ENCODE results near the gene PTGDS.

The PTGDS gene

DNA sequence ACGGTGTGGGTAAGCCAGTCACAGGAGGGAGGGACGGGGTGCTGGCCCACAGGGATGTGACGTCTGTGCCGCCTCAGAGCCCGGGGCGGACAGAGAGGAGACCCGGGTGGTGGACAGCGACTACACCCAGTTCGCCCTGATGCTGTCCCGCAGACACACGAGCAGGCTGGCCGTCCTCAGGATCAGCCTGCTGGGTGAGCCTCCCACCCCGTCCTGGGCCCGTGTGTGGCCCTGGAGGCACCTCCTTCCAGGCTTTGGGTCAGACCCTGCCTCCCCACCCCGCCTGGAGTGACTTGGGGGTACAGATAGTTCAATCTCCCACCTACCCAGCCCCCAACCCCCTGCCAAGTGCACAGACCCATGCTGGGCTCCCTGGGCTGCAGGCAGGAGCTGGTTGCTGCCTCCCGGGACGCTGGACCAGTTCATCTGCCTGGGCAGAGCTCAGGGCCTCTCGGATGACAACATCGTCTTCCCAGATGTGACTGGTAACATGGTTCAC, 23.5 kb upstream of the PTGDS start:
- Histone ChIP-seq H3K4me2 (ENCODE audit: insufficient read depth, low read length) (no peak overlapping the region), H3K36me3 (ENCODE audit: insufficient read depth, low read length) (no peaks in the 10 kb centered on the region), H3K4me1 (ENCODE audit: insufficient read depth, low read length) (peaks cover 17% of the 10 kb centered on the region), H4K20me1 (ENCODE audit: insufficient read depth, low read length) (no peaks in the 10 kb centered on the region), H3K9ac (ENCODE audit: low read depth, low read length) (no peak overlapping the region), H3K4me3 (ENCODE audit: low read depth in 1 of 2, low read length in 2 of 2) (no peak overlapping the region), H3K79me2 (ENCODE audit: insufficient read depth, low read length) (no peaks in the 10 kb centered on the region), H3K27ac (ENCODE audit: low read length) (no peak overlapping the region), H3K9me3 (ENCODE audit: insufficient read depth, low read length, severe bottlenecking) (no peaks in the 10 kb centered on the region), H3K27me3 (ENCODE audit: insufficient read depth, low read length, poor library complexity) (no peaks in the 10 kb centered on the region), H2AFZ (ENCODE audit: low read depth, low read length) (no peak overlapping the region)
- no peak for TF ChIP-seq EZH2 (IDR thresholded peaks at IDR 0.05; ENCODE audit: borderline replicate concordance, low read depth, low read length, severe bottlenecking)
- TF ChIP-seq, protein P1, sequence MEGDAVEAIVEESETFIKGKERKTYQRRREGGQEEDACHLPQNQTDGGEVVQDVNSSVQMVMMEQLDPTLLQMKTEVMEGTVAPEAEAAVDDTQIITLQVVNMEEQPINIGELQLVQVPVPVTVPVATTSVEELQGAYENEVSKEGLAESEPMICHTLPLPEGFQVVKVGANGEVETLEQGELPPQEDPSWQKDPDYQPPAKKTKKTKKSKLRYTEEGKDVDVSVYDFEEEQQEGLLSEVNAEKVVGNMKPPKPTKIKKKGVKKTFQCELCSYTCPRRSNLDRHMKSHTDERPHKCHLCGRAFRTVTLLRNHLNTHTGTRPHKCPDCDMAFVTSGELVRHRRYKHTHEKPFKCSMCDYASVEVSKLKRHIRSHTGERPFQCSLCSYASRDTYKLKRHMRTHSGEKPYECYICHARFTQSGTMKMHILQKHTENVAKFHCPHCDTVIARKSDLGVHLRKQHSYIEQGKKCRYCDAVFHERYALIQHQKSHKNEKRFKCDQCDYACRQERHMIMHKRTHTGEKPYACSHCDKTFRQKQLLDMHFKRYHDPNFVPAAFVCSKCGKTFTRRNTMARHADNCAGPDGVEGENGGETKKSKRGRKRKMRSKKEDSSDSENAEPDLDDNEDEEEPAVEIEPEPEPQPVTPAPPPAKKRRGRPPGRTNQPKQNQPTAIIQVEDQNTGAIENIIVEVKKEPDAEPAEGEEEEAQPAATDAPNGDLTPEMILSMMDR (IDR thresholded peaks at IDR 0.05; ENCODE audit: borderline replicate concordance, extremely low read depth, low read length, poor library complexity, severe bottlenecking), result no peak
- DNase-seq, result no peak
- ATAC-seq (ENCODE audit: insufficient read depth, low read depth), result no peak

DNA sequence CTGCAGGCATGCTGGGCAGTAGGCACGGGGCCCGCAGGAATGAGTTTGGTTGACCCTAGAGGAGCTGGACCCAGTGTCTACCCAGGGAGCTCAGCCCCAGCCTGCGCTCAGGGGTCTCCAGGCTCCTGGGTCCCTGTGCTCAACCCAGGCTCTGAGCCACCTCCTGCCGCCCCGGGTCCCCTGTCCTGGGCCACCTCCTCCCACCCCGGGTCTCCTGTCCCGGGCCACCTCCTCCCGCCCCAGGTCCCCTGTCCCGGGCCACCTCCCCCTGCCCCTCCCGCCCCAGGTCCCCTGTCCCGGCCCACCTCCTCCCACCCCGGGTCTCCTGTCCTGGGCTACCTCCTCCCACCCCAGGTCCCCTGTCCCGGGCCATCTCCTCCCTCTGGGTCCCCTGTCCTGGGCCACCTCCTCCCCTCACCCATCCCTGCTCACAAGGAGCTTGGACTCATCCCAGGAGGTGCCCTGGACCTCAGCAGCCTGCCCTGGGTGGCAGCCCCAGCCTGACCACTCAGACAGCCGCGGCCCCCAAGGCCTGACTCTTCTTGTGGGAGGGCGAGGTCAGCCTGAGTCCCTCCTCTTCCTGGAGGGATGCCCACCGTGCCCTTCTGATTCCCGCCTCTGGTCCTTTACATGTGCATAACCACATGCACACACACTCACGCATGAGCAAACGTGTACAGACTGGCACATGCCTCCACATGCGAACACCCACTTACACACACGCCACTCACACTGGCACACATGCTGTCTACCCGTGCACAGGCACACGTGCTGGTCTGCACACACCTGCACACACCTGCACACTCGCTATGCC, 22.8 kb upstream of the PTGDS start:
- TF ChIP-seq, protein P1 (IDR thresholded peaks at IDR 0.05; ENCODE audit: borderline replicate concordance, extremely low read depth, low read length, poor library complexity, severe bottlenecking), result no peak
- TF ChIP-seq EZH2 (IDR thresholded peaks at IDR 0.05; ENCODE audit: borderline replicate concordance, low read depth, low read length, severe bottlenecking), result no peak
- H3K4me1 ChIP-seq (ENCODE audit: insufficient read depth, low read length), result peaks cover 10% of the 10 kb centered on the region
- no peaks in the 10 kb centered on the region for H3K27me3 ChIP-seq (ENCODE audit: insufficient read depth, low read length, poor library complexity)
- H4K20me1 ChIP-seq (ENCODE audit: insufficient read depth, low read length), result no peaks in the 10 kb centered on the region
- H3K4me3 ChIP-seq (ENCODE audit: low read depth in 1 of 2, low read length in 2 of 2), result no peak overlapping the region
- DNase-seq, result no peak
- no peaks in the 10 kb centered on the region for H3K36me3 ChIP-seq (ENCODE audit: insufficient read depth, low read length)
- H3K27ac ChIP-seq (ENCODE audit: low read length), result no peak overlapping the region
- no peak overlapping the region for H3K4me2 ChIP-seq (ENCODE audit: insufficient read depth, low read length)
- ATAC-seq (ENCODE audit: insufficient read depth, low read depth), result no peak
- H2AFZ ChIP-seq (ENCODE audit: low read depth, low read length), result no peak overlapping the region
- H3K9ac ChIP-seq (ENCODE audit: low read depth, low read length), result no peak overlapping the region
- no peaks in the 10 kb centered on the region for H3K79me2 ChIP-seq (ENCODE audit: insufficient read depth, low read length)
- no peaks in the 10 kb centered on the region for H3K9me3 ChIP-seq (ENCODE audit: insufficient read depth, low read length, severe bottlenecking)

DNA sequence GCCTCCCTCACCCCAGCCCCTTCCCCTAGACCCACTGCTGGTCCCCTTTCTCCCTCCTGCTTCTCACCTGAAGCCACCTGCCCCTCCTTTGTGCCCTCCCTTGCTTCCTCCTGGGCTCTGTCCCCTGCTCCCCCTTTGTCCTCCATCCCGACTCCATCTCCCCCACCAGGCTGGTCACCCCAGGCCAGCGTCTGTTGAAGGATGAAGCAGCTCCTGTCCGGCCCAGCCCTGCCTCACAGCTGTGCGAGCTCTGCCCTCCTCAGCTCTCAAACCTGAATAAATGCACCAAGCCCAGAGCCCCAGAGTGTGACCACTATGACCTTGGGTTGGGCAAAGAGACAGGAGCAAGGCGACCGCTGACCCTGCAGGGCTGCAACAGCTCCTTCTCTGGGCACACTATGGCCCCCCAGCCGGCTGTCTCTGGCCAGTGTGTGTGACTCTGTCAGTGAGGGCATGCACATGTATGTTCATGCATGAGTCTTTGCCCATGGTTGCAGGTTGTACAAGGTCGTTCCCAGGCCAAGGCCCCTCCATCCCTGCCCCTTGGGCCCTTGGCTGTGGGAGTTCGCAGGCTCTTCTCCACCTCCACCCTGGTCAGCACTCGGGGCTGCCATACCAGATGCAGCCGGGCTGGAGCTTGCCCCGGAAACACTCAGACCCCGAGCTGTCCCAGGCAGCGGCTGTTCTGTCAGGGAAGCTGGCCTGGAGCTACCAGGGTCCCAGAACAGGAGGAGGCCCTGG, 21.9 kb upstream of the PTGDS start:
- no peaks in the 10 kb centered on the region for H3K9me3 ChIP-seq (ENCODE audit: insufficient read depth, low read length, severe bottlenecking)
- H3K4me1 ChIP-seq (ENCODE audit: insufficient read depth, low read length), result peaks cover 5% of the 10 kb centered on the region
- no peak for TF ChIP-seq EZH2 (IDR thresholded peaks at IDR 0.05; ENCODE audit: borderline replicate concordance, low read depth, low read length, severe bottlenecking)
- TF ChIP-seq, protein P1 (IDR thresholded peaks at IDR 0.05; ENCODE audit: borderline replicate concordance, extremely low read depth, low read length, poor library complexity, severe bottlenecking), result no peak
- H3K4me2 ChIP-seq (ENCODE audit: insufficient read depth, low read length), result no peak overlapping the region
- DNase-seq (no peak), ATAC-seq (ENCODE audit: insufficient read depth, low read depth) (no peak)
- H3K36me3 ChIP-seq (ENCODE audit: insufficient read depth, low read length), result no peaks in the 10 kb centered on the region
- H3K9ac ChIP-seq (ENCODE audit: low read depth, low read length), result no peak overlapping the region
- H4K20me1 ChIP-seq (ENCODE audit: insufficient read depth, low read length), result no peaks in the 10 kb centered on the region
- H3K4me3 ChIP-seq (ENCODE audit: low read depth in 1 of 2, low read length in 2 of 2), result no peak overlapping the region
- H3K27me3 ChIP-seq (ENCODE audit: insufficient read depth, low read length, poor library complexity), result no peaks in the 10 kb centered on the region
- no peak overlapping the region for H3K27ac ChIP-seq (ENCODE audit: low read length)
- H2AFZ ChIP-seq (ENCODE audit: low read depth, low read length), result no peak overlapping the region
- H3K79me2 ChIP-seq (ENCODE audit: insufficient read depth, low read length), result no peaks in the 10 kb centered on the region

All from DND-41 (cell line).